Right lobe of liver (tissue), 4 donors: ENCODE data around the gene ACSF2.

Source experiments
- CTCF ChIP-seq, 4 donors: fragments of 200-600 bp in 3 of 4; fragments of 450-650 bp in 1 of 4; IDR thresholded peaks; one replicate each; pipeline versions ENCODE4 v1.5.1 to v1.8.0; 2016 to 2022; ENCODE audit warnings: antibody characterized with exemption in 4 of 4, mild to moderate bottlenecking in 2 of 4
- POLR2A ChIP-seq: fragments of 450-650 bp; IDR thresholded peaks from one replicate; pipeline ENCODE4 v1.6.1; 2017; ENCODE audit warnings: antibody characterized with exemption, mild to moderate bottlenecking
- donor health status: DM: no; HTN: no; CAD: no.
- donor health status: DM: no; HTN: no; CAD: no.
- donor health status: DM: no; HTN: yes; CAD: no.

- no peak for TF ChIP-seq CTCF (IDR thresholded peaks at IDR 0.05)
- no peak for TF ChIP-seq POLR2A
Measured at GRCh38 chr17:50459756-50460155, 33.7 kb downstream of the ACSF2 start.
